ENCODE measurements around the gene AKAP13.

Gene AKAP13

DNA sequence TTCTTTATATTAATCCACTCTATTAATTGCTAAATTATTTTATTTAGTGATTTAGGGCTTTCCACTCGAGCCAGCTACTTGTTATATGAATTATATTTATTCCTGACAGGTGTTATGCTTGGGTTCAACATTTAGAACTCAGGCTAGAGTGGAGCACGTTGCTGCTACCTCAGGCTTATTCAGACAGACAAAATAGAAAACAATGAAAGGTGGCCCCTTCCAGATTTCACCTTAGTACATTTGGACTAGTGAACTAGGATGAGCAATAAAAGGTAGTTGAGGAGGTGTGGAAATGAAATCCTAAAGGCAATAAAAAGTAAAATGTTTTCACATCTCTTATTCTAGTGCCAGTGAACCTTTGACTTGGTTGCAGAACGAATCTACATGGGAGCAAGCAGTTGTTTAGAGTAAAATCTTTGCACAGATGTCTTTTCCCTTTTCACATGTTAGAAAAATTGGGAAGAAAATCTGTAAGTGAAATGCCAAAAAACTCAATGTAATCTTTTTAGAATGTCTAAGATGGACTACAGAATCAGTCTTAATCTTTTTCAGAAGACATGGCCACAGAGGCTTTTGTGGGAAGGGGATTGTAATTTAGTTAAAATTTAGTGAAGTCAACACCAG, 63.8 kb downstream of the AKAP13 start:
- DNase-seq = no peak

DNA sequence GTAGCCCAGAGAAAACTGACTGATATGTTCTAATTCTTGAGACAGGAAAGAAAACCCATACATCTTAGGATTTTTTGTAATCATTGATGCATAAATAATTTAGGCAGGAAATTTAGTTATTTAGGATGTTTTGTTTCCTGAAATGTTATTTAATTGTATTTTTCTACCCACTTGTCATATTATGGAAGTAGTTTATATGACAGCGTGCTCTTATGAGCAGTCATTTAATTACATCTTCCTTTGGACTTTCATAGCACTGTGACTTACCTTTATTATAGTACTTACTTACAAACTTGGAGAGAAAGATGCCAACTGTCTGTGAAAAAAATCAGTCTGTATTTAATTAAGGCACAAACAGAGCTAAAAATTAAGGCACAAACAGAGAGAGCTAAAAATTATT, 65.0 kb downstream of the AKAP13 start:
- no peak for DNase-seq

DNA sequence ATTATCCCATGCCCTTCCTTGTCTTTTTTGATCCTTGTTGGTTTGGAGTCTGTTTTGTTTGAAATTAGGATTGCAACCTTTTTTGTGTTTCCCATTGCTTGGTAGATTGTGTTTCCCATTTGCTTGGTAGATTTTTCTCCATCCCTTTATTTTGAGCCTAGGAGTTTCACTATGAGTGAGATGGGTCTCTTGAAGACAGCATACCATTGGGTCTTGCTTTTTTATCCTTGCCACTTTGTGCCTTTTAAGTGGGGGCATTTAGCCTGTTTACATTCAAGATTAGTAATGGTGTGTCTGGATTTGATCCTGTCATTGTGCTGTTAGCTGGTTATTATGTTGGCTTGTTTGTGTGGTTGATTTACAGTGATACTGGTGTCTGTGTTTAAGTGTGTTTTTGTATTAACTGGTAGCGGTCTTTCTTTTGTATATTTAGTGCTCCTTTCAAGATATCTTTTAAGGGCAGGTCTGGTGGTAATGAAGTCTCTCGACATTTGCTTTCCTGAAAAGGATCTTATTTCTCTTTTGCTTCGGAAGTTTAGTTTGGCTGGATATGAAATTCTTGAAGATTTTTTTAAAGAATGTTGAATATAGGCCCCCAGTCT, 70.8 kb downstream of the AKAP13 start:
- DNase-seq = no peak

DNA sequence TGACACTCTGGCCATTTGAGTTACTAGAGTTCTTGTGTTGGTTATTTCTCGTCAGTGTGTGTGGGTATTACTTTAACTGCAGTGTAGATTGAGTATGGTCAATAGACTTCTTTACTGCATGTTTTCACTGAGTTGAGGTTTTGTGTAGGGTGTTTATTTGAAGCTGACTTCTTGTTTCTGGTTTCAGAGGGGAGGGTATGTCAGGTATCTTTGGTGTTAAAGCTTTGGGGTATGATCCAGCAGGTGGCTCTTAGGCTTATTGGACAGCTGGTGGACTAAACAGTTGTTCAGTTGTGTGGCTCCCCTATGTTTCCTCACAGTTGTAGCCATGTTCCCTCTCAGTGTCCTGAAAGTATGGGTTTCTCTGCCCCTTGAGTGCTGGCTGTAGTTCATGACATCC, 72.0 kb downstream of the AKAP13 start:
- DNase-seq = no peak

DNA sequence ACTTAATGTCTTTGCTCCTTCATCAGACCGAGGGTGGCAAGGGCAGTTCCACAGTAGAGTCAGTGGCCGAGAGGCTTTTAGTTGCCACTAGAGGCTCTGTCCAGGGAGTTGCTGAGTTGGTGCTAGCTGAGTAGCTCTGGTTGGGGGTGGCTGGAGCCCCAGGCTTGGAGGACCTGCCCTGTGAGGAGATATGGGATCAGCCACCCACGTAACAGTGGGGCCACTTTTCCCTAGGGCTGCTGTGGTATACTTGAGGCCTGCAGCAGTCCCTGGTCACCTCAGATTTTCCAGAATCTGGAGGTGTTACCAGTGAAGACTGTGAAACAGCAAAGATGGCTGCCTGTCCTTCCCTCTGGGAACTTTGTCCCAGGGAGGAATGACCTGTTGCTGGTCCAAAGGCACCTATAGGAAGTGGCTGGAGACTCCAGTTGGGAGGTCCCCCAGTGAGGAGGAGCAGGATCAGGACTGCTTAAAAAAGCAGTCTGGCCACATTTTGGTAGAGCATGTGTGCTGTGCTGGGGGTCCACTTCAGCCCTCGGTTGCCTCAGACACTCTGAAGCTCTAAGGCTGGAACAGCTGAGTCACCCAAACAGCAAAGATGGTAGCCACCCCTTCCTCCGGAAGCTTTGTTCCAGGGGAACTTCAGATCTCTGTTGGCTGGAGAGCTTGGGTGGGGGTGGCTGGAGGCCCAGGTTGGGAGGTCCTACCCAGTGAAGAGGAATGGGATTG, 72.9 kb downstream of the AKAP13 start:
- no peak for DNase-seq

DNA sequence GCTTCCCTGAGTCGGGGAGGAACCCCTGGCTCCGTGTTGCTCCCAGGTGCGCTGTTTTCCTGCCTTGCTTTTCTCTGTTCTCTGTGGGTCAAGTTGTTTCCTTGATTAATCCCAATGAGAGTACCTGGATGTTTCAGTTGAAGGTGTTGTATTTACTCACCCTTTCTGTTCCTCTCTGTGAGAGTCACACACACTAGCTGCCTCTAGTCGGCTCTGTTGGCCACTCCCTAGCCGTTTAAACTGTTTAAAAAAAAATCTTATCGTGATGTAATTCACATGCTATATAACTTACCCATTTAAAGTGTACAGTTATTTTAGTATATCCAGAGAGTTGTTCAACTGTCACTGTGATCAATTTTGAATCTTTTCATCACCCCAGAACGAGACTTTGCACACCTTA, 74.0 kb downstream of the AKAP13 start:
- no peak for DNase-seq

DNA sequence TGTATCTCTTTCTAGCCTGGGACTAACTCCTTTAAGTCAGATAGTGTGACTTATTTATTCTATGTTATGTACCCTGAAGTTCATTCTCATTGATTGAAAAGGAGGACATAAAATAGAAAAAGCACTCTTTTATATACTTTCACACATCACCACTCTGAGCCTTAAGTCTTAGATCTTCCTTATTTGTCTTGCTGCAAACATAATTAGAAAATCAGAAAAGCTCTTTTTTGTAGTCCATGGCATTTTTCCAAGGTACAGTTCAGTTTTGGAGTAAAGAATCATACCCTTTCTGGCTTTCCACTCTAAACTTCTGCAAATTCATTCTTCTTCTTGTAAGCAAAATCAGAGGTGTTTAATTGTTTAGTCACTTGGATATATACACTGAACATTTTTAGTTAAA, 75.5 kb downstream of the AKAP13 start:
- no peak for DNase-seq

DNA sequence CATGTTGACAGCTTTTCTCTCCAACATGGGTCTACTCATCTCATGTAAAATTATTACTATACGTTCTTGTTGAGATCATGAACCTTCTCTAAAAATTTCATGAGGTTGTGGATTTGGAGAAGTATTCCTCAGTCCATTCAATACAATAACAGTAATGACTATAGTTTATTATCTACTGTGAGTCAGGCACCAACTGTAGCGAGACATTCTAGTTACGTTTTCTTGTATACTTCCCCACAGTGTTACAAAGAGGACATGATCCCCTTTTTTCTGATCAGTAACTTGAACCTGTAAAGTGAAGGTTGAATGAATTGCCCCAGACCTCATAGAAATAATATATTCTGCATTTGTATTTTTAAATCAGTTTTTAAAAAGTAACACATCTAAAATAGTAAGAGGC, 76.4 kb downstream of the AKAP13 start:
- DNase-seq = no peak

DNA sequence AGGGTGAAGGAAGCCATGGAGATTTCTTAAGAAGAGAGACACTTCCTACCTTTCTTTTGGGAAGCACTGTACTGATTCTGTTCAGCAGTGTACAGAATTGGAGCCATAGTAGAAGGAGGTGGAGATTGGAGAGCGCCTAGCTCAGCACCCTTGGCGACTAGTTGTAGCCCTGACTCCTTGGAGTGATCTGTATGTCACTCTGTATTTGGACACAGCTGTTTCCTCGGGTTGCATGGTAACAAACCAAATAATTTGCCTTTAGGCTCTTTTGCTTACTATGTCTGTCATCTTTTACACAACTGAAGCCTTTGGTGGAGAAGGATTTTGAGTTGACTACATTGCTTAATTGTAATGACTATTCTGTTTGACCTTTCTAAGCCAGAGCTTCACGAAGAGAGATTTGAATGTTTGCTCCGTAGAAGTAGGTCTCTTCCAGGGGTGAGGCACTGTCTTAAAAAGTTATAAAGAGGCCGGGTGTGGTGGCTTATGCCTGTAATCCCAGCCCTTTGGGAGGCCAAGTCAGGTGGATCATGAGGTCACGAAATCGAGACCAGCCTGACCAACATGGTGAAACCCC, 77.1 kb downstream of the AKAP13 start:
- DNase-seq = no peak

DNA sequence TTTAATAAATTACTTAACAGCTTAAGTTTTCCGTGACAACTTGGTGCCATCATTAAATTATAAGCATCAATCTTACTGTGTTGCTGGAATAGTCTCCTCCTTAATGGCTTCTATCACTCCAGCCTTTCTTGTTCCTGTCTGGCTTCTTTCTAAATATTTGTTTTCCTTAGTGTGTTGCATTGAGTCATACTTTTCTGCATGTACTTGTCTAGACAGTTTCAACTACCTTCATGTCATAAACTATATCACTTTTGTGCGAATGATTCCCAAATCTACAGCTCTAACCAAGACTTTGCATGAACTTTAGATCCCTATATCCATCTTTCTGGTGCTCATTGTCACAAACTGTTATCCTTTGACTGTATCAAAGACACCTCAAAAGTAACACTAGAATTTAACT, 78.4 kb downstream of the AKAP13 start:
- no peak for DNase-seq

DNA sequence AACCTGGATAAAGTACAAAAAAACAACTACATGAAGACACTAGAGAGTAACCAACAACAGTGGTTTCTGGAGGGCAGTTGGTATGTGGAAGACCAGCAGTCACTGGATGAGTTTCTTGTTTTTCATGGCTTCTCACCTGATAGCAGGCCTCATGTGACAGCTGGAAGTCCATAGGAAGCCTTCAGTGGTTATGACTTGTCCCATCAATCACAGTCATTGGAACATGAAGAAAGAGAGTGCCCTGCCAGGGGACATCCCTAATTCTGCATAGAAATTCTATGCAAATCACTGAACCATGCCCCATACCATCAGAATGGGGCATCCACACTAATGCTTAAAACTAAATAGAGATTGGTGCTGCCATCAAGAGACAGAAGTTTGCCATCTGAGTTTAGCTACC, 81.6 kb downstream of the AKAP13 start:
- no peak for DNase-seq

DNA sequence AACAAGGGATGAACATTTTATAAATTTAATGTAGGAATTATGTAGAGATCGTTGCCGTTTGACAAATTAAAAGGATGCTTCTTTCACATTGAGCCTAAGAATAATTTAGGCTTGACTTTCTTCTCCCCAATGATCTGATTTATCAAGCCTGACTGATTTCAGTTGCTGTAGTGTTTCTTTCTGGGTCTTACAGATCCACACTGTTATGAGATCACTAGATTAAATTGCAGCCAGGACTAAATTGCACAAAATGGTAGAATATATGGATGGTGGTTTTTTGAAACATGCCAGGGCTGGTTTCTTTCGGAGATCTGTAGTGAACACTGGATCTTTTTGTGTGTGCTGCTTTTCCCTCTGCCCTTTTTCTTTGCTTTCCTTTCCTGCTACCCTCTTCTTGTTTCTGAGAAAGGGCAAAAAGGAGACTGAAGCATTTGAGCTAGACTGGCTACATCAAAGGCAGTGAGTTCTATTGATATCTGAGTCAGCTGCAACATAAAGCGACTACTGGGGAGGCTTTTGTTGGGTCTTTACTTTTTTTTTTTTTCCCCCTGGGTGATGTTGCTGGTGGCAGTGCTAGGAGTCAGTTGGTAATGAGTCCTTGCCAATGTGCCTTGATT, 83.0 kb downstream of the AKAP13 start:
- DNase-seq = no peak

DNA sequence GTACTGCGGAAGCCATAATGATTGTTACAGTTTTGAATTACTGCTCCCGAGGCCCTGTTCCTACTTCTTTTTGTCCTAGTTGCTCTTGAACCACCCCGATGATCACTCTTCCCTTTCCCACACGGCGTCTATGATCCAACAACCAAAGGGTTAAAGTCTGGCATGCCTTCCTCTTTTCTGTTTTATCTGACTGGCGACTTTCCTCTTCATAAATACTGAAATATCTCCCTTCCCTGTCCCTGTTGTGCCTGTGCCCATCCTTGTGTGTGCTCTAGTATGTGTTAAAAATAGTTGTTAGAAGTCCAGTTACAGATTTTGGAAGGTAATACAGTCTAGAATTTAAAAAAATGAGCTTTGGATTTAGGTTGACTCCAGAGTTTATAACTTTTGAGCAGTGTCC, 83.6 kb downstream of the AKAP13 start:
- DNase-seq = no peak

DNA sequence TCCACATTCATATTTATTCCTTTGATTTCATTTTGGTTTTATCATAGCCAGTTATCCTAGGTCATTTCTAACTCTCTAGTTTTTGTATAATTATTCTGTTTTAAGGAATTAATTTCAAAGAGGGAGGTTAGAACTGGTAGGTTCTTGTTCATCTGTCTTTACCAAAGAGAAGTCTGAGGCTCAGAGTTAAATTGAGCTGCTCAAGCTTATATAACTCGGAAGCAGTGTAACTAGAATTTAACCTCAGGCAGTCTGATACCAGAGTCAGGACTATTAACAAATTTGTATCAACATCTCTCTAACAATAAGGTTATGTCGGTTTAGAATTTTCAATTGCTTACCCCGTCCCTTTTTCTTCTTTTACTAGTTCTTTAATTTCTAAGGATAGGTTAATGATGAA, 84.1 kb downstream of the AKAP13 start:
- no peak for DNase-seq

DNA sequence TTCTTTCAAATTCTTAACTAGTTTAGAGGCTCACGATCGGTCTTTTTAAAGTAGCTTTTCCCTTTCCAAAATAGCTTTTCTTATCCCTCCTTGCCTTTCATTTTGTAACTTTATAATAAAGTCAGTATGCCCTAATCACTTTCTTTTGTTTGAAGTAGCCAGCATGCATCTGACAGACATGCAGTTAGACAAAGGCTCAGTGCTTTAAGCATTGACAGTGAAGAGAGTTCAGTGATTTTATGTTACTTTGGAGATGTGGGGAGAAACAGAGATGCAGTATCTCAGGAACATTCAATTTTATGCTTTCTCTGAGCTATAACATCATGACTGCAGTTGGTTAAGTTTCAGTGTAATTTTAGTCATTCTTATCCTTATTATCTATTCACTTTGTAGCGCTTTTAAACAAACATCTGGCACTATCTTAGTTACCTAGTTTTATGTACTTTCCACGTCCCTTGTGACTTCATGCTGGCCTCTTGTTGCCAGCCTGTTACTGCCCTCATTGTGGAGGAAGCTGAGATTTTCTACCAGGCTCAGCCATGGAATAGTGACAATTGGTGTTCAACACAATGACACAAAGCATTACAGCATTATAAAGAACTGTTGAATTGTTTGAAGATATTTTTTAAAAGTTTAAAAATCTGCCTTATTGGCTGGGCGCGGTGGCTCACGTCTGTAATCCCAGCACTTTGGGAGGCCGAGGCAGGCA, 90.3 kb downstream of the AKAP13 start:
- no peak for DNase-seq

DNA sequence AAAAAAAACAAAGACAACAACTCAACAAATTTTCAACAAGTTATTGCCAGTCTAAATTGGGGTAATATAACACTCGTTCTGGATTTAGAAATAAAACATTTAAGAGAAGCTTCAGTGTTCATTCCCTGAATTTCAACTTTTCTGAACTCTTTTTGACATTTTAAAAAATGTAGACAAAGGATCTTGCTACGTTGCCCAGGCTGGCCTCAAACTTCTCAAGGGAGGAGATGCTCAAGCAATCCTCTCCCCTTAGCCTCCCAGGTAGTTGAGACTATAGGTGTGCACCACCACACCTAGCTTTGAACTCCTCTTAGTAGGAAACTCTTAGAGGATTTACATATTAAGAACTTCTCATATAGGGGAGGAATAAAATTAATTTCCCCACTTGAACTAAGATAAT, 91.9 kb downstream of the AKAP13 start:
- no peak for DNase-seq

DNA sequence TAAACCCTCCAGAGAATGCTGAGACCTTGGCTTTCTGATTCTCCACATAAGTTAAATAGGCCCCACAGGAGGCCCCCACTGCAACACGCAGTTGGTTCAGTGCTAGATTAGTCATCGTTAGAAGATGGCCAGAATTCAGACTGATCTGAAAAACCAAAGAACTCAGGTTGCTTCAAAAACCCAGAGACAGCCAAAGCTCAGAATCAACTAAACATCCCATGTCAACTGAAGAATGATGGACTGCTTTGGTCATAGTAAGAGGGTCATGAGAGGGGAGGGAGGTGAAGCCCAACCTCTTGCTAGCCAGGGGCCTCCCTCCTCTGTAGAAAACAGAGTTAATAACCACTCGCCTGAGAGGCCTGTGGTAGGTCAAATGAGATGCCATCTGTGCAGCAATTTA, 93.1 kb downstream of the AKAP13 start:
- DNase-seq = no peak

DNA sequence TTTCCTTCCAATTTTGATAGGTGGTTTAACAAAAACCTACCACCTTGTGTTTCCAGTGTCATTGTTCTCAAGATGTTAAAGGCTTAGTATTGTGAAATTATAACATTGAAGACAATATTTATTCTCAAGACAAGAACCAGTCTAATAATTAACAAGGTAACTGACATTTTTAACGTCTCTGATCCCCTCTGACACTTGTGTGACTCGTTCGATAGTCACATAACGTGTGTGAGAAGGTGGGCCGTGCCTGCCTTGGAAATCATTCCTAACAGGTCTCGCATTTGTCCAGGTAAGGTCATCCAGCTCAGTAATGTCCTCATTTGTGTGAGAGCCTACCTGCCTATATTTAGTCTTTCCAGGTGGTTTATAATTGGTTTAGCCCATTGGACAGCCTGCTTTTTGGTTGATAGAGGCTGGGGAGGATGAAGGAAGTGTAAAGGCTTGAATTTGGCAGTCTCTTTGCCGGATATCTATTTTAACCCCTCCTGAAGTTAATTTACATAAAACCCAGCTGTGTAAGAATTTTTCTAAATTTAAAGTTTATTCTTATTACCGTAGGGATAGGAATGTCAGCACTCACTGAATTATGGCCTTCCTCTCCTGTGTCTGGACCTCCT, 94.4 kb downstream of the AKAP13 start:
- no peak for DNase-seq

DNA sequence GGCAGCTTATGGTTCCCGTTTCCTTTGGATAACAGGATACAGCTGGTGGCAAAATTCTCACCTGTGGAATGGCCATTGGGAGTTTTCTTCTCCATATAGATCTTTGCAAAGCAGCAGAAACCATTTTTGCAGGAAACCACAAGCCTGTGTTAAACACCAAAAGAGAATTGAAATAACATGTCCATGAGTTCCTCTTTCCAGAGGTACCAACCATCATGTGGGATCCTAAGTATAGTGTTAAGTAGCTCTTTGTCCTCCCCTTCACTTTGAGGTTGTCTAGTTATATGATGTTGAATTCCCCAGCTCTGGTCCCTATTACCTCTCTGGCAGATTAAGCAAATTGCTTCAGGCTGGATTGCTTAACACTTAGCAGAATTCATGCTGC, 94.9 kb downstream of the AKAP13 start:
- no peak for DNase-seq

DNA sequence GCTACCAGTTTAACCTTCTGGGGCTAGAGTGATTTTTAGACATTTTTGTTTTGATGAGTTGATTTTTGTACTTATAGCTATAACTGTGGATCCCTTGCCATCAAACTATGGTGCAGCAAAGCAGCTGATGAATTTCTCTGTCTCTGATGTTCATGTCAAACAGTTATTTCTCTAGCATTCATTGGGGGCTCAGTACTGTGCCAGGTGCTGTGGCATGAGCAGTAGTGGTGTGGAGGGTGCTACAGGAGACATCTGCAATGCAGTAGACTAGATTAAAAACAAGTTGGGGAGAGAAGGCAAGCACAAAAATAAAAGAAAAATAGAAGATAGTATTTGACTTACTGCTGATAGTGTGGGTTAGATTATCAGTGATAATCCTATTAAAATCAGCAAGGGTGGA, 95.3 kb downstream of the AKAP13 start:
- no peak for DNase-seq

DNA sequence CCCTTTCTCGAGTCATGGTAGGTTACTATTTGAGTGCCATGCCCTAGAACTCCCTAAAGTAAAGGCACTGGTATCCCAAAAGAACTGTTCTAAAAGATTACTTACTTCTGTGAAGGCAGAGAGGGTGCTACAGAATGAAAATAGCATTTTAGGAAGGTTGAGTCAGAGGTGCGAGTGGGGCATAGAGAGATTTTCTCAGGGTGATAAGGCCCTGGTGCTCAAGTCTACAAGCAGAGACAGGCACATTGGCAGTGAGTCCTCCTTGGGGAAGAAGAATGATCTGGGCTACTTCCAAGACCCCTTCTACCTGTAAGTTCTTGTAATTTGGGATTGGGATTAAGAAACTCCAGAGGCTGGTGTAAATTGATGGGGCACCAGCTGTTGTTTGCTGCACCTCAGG, 96.7 kb downstream of the AKAP13 start:
- DNase-seq = no peak
